PFSK-1 (cell line): ENCODE data around the gene KIAA1549.

Experiments
- POLR2AphosphoS5 ChIP-seq: IDR thresholded peaks from 2 replicates; pipeline ENCODE4 v1.6.1; 2012; ENCODE audit warnings: low read depth, mild to moderate bottlenecking, control low read depth, low read length, moderate library complexity
- REST ChIP-seq, 2 experiments: IDR thresholded peaks; 2 replicates each; pipeline versions ENCODE4 v1.6.1 to v1.8.0; 2011 to 2012; ENCODE audit warnings: low read depth in 2 of 2, low read length in 2 of 2, control low read depth in 1 of 2, inconsistent platforms in 1 of 2, mild to moderate bottlenecking in 1 of 2, moderate library complexity in 1 of 2; ENCODE audit not compliant: insufficient read depth in 1 of 2
- SIN3A ChIP-seq: IDR thresholded peaks from 2 replicates; pipeline ENCODE4 v1.6.1; 2012; ENCODE audit warnings: mild to moderate bottlenecking, low read length, moderate library complexity, borderline replicate concordance; ENCODE audit not compliant: insufficient read depth

- TF ChIP-seq POLR2AphosphoS5 = no peak
- no peak for TF ChIP-seq SIN3A
- TF ChIP-seq REST (IDR thresholded peaks at IDR 0.05; ENCODE audit: insufficient read depth in 1 of 2, low read depth in 2 of 2, low read length in 2 of 2) = no peak
Measured at GRCh38 chr7:138876326-138876725, 104.9 kb downstream of the KIAA1549 start.
